Activated CD4-positive, alpha-beta T cell treated with anti-CD3 and anti-CD28 coated beads for 4 hours (primary cell): ENCODE data around the gene PALS2.

Experiments used
- DNase-seq, 2 donors: peaks; one replicate each; pipeline ENCODE4 v3.0.0-alpha.2; 2020

PALS2 gene

GRCh38 chr7:24591152-24591551 lies 17.9 kb downstream of the PALS2 start:
- no peak for DNase-seq

GRCh38 chr7:24595671-24596418 lies 22.6 kb downstream of the PALS2 start:
- DNase-seq = no peak

- no peak for DNase-seq
These were observed 23.8 kb downstream of the PALS2 start for GRCh38 chr7:24597014-24597413.

GRCh38 chr7:24601600-24601999 lies 28.3 kb downstream of the PALS2 start:
- DNase-seq = no peak

GRCh38 chr7:24602860-24603456 lies 29.7 kb downstream of the PALS2 start:
- DNase-seq = no peak

GRCh38 chr7:24604630-24605029 lies 31.4 kb downstream of the PALS2 start:
- DNase-seq = no peak

GRCh38 chr7:24608504-24608903 lies 35.3 kb downstream of the PALS2 start:
- DNase-seq = no peak

GRCh38 chr7:24609059-24609458 lies 35.8 kb downstream of the PALS2 start:
- no peak for DNase-seq

- no peak for DNase-seq
These were observed 36.3 kb downstream of the PALS2 start for GRCh38 chr7:24609570-24609969.

- no peak for DNase-seq
These were observed 37.9 kb downstream of the PALS2 start for GRCh38 chr7:24611130-24611529.

GRCh38 chr7:24617957-24618616 lies 44.8 kb downstream of the PALS2 start:
- DNase-seq = no peak

GRCh38 chr7:24619978-24620377 lies 46.7 kb downstream of the PALS2 start:
- DNase-seq = no peak

GRCh38 chr7:24622646-24623182 lies 49.5 kb downstream of the PALS2 start:
- no peak for DNase-seq
